Activated T-helper 1 cell treated with anti-CD3 and anti-CD28 coated beads, Interleukin-12 subunit alpha, Interleukin-12 subunit beta, Interleukin-2, Interleukin-4 antibody, amounts not matched to agents 30 ng/mL and 10 ng/mL and 1 ng/mL, durations not matched to agents 14 hours and 24 hours and 36 hours (primary cell): ENCODE measurements around the gene GALNT14. TPM values are rescaled to one million over a fixed set of nuclear protein-coding genes. Genes with fewer than 3 reads are reported as not detected.

Source experiments
- DNase-seq: peaks from one replicate; pipeline ENCODE4 v3.0.0; 2021; ENCODE audit warnings: low spot score
- H3K27ac Mint-ChIP-seq: one replicate; pipeline ENCODE4 v1.8.0; 2021; ENCODE audit warnings: mild to moderate bottlenecking, mixed read lengths
- H3K27me3 Mint-ChIP-seq: one replicate; pipeline ENCODE4 v1.8.0; 2022; ENCODE audit warnings: mild to moderate bottlenecking, moderate library complexity, mixed read lengths; ENCODE audit not compliant: insufficient read depth
- H3K36me3 Mint-ChIP-seq: one replicate; pipeline ENCODE4 v1.8.0; 2021; ENCODE audit warnings: low read depth, mixed read lengths
- H3K4me1 Mint-ChIP-seq: one replicate; pipeline ENCODE4 v1.8.0; 2021; ENCODE audit warnings: low read depth, mixed read lengths
- H3K4me3 Mint-ChIP-seq: one replicate; pipeline ENCODE4 v1.8.0; 2021; ENCODE audit warnings: mild to moderate bottlenecking, moderate library complexity, mixed read lengths
- H3K9me3 Mint-ChIP-seq: one replicate; pipeline ENCODE4 v1.8.0; 2021; ENCODE audit warnings: mixed read lengths
- intact Hi-C: fragments of 100-400 bp; cut with micrococcal nuclease; formaldehyde crosslinking; loops from one replicate; pipeline ENCODE4 v1.15.1; 2024
- total RNA-seq: library from RNA; stranded (reverse); gene quantifications from 2 replicates; pipeline ENCODE4 v1.2.3, GENCODE V29; 2022

GALNT14 gene
- total RNA-seq, 1 donor from 2014 or later, result 0.21 TPM

GRCh38 chr2:31028417-31028816 is 109.8 kb downstream of the GALNT14 start:
- Mint-ChIP-seq H3K27me3 (peaks cover 1% of the 10 kb centered on the region), H3K9me3 (no peaks in the 10 kb centered on the region), H3K36me3 (no peaks in the 10 kb centered on the region), H3K4me1 (no peaks in the 10 kb centered on the region), H3K27ac (no peak overlapping the region), H3K4me3 (no peak overlapping the region)
- intact Hi-C loops, result no loop called here
- no peak for DNase-seq

- no peak for DNase-seq
- H3K27ac Mint-ChIP-seq, result no peak overlapping the region
- H3K27me3 Mint-ChIP-seq, result no peaks in the 10 kb centered on the region
Observed at GRCh38 chr2:31027549-31027948, 110.7 kb downstream of the GALNT14 start.

GRCh38 chr2:31023541-31023940 is 114.7 kb downstream of the GALNT14 start:
- Mint-ChIP-seq H3K4me1 (no peaks in the 10 kb centered on the region), H3K27me3 (no peaks in the 10 kb centered on the region)
- intact Hi-C loops, result no loop called here

More at GRCh38 chr2:31027549-31027948, 110.7 kb downstream of the GALNT14 start:
- Mint-ChIP-seq H3K4me1 (no peaks in the 10 kb centered on the region), H3K36me3 (no peaks in the 10 kb centered on the region), H3K9me3 (no peaks in the 10 kb centered on the region), H3K4me3 (no peak overlapping the region)
- intact Hi-C loops, result no loop called here

GRCh38 chr2:31020713-31021112 is 117.5 kb downstream of the GALNT14 start:
- intact Hi-C loops, result no loop called here
- H3K4me1 Mint-ChIP-seq, result no peaks in the 10 kb centered on the region
- no peaks in the 10 kb centered on the region for H3K36me3 Mint-ChIP-seq
- DNase-seq, result no peak
- no peaks in the 10 kb centered on the region for H3K9me3 Mint-ChIP-seq
- no peak overlapping the region for H3K4me3 Mint-ChIP-seq
- H3K27ac Mint-ChIP-seq, result no peak overlapping the region
- H3K27me3 Mint-ChIP-seq, result peaks cover 1% of the 10 kb centered on the region

More at GRCh38 chr2:31023541-31023940, 114.7 kb downstream of the GALNT14 start:
- no peaks in the 10 kb centered on the region for H3K9me3 Mint-ChIP-seq
- no peak overlapping the region for H3K27ac Mint-ChIP-seq
- H3K4me3 Mint-ChIP-seq, result no peak overlapping the region
- no peak for DNase-seq
- H3K36me3 Mint-ChIP-seq, result no peaks in the 10 kb centered on the region

- H3K4me3 Mint-ChIP-seq, result no peak overlapping the region
- no peak for DNase-seq
- H3K27ac Mint-ChIP-seq, result no peak overlapping the region
- peaks cover 1% of the 10 kb centered on the region for H3K27me3 Mint-ChIP-seq
- no peaks in the 10 kb centered on the region for H3K36me3 Mint-ChIP-seq
- no peaks in the 10 kb centered on the region for H3K4me1 Mint-ChIP-seq
- H3K9me3 Mint-ChIP-seq, result no peaks in the 10 kb centered on the region
- intact Hi-C loops, result no loop called here
Observed at GRCh38 chr2:31018280-31018679, 120.0 kb downstream of the GALNT14 start.

- H3K36me3 Mint-ChIP-seq, result no peaks in the 10 kb centered on the region
- no peaks in the 10 kb centered on the region for H3K4me1 Mint-ChIP-seq
- no peak overlapping the region for H3K4me3 Mint-ChIP-seq
- H3K27ac Mint-ChIP-seq, result no peak overlapping the region
- peaks cover 1% of the 10 kb centered on the region for H3K27me3 Mint-ChIP-seq
- intact Hi-C loops, result no loop called here
- no peaks in the 10 kb centered on the region for H3K9me3 Mint-ChIP-seq
- no peak for DNase-seq
Observed at GRCh38 chr2:31016648-31017047, 121.6 kb downstream of the GALNT14 start.

GRCh38 chr2:31014516-31014915 is 123.7 kb downstream of the GALNT14 start:
- no peaks in the 10 kb centered on the region for H3K4me1 Mint-ChIP-seq
- H3K36me3 Mint-ChIP-seq, result no peaks in the 10 kb centered on the region
- H3K27ac Mint-ChIP-seq, result no peak overlapping the region
- intact Hi-C loops, result no loop called here
- peaks cover 1% of the 10 kb centered on the region for H3K27me3 Mint-ChIP-seq
- no peaks in the 10 kb centered on the region for H3K9me3 Mint-ChIP-seq
- H3K4me3 Mint-ChIP-seq, result no peak overlapping the region
- DNase-seq, result no peak

- intact Hi-C loops, result no loop called here
- DNase-seq, result no peak
- H3K27ac Mint-ChIP-seq, result no peak overlapping the region
- no peak overlapping the region for H3K4me3 Mint-ChIP-seq
- H3K9me3 Mint-ChIP-seq, result no peaks in the 10 kb centered on the region
- peaks cover 1% of the 10 kb centered on the region for H3K27me3 Mint-ChIP-seq
- H3K4me1 Mint-ChIP-seq, result no peaks in the 10 kb centered on the region
- no peaks in the 10 kb centered on the region for H3K36me3 Mint-ChIP-seq
Observed at GRCh38 chr2:31013301-31013700, 124.9 kb downstream of the GALNT14 start.

GRCh38 chr2:31012406-31012805 is 125.8 kb downstream of the GALNT14 start:
- H3K4me3 Mint-ChIP-seq, result no peak overlapping the region
- peaks cover 4% of the 10 kb centered on the region for H3K27me3 Mint-ChIP-seq

GRCh38 chr2:31011587-31011986 is 126.7 kb downstream of the GALNT14 start:
- intact Hi-C loops, result no loop called here

More at GRCh38 chr2:31012406-31012805, 125.8 kb downstream of the GALNT14 start:
- no peak for DNase-seq
- no peaks in the 10 kb centered on the region for H3K9me3 Mint-ChIP-seq
- intact Hi-C loops, result no loop called here
- H3K36me3 Mint-ChIP-seq, result no peaks in the 10 kb centered on the region
- no peak overlapping the region for H3K27ac Mint-ChIP-seq
- no peaks in the 10 kb centered on the region for H3K4me1 Mint-ChIP-seq

GRCh38 chr2:31008561-31009114 is 129.6 kb downstream of the GALNT14 start:
- Mint-ChIP-seq H3K4me3 (no peak overlapping the region), H3K9me3 (no peaks in the 10 kb centered on the region), H3K27me3 (peaks cover 11% of the 10 kb centered on the region), H3K36me3 (no peaks in the 10 kb centered on the region), H3K27ac (no peak overlapping the region), H3K4me1 (no peaks in the 10 kb centered on the region)
- DNase-seq, result no peak
- intact Hi-C loops, result no loop called here

More at GRCh38 chr2:31011587-31011986, 126.7 kb downstream of the GALNT14 start:
- Mint-ChIP-seq H3K9me3 (no peaks in the 10 kb centered on the region), H3K27ac (no peak overlapping the region), H3K4me1 (no peaks in the 10 kb centered on the region), H3K36me3 (no peaks in the 10 kb centered on the region), H3K4me3 (no peak overlapping the region), H3K27me3 (peaks cover 8% of the 10 kb centered on the region)
- DNase-seq, result no peak

- H3K27ac Mint-ChIP-seq, result no peak overlapping the region
- peaks cover 11% of the 10 kb centered on the region for H3K27me3 Mint-ChIP-seq
- no peak overlapping the region for H3K4me3 Mint-ChIP-seq
- intact Hi-C loops, result no loop called here
- DNase-seq, result no peak
- H3K4me1 Mint-ChIP-seq, result no peaks in the 10 kb centered on the region
- no peaks in the 10 kb centered on the region for H3K36me3 Mint-ChIP-seq
- H3K9me3 Mint-ChIP-seq, result no peaks in the 10 kb centered on the region
Observed at GRCh38 chr2:31004257-31004656, 134.0 kb downstream of the GALNT14 start.

- H3K4me3 Mint-ChIP-seq, result no peak overlapping the region
- H3K36me3 Mint-ChIP-seq, result no peaks in the 10 kb centered on the region
- no peaks in the 10 kb centered on the region for H3K4me1 Mint-ChIP-seq
- DNase-seq, result no peak
- no peaks in the 10 kb centered on the region for H3K9me3 Mint-ChIP-seq
- H3K27me3 Mint-ChIP-seq, result peaks cover 11% of the 10 kb centered on the region
- intact Hi-C loops, result no loop called here
- no peak overlapping the region for H3K27ac Mint-ChIP-seq
Observed at GRCh38 chr2:31003749-31004148, 134.5 kb downstream of the GALNT14 start.
